ENCODE results near the gene NDUFAF8.

Gene NDUFAF8

DNA sequence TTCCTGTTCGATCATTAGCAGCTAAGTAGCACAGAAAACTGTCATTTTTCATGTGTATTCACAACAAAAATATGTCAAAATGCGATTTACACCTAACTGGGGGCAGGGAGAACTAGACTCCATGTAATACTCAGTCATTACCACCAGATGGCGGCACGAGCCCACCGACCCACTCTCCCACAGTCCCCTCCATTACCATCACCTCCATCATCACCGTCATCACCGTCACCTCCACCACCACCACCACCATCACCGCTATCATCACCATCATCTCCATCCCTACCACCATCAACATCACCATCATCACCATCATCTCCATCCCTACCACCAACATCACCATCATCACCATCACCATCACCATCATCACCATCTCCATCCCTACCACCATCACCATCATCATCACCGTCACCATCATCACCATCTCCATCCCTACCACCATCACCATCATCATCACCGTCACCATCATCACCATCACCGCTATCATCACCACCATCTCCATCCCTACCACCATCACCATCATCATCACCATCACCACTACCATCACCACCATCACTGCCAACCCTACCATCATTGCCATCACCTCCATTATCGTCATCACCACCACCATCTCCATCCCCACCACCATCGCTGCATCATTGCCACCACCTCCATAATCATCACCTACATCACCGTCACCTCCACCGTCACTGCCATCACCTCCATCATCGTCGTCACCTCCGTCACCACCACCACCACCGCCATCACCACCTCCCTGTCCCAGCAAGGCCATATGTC lies 14.4 kb downstream of the NDUFAF8 start:
- DNase-seq: peak; percentile 49

DNA sequence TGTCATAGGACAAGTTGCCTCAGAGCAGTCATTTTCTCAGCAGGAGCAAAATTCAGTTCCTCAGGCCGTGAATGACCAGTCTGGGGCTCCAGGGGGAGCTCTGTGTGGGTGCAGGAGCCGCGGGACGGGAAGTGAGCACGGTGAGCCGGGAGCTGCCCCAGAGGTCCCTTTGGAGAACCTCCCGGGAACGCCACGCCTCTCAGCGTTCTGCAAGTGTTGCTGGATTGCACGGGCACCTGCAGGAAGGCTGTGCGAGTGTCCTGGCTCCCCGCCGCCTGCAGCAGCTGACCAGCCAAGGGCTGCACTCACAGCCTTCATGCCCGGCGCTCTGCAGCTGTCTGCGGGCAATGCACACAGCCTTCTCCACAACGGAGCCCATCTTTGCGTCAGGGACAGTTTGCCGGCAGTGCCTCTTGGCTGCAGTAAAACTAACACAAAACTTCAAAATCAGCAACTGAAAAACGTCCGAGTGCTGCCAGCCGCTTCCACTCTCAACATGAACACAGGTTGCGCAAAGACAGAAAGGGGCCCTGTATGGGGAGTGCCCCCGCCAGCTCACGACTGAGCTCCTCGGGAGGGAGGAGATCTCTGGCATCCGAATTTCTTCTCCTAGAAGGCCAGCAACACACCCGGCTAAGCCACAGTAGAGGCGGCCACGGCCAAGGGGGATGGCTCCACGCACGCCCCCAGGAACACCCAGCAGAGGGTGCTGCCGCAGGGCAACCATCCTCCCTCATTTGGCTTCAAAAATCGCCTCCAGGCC lies 16.0 kb downstream of the NDUFAF8 start:
- DNase-seq: no peak

DNA sequence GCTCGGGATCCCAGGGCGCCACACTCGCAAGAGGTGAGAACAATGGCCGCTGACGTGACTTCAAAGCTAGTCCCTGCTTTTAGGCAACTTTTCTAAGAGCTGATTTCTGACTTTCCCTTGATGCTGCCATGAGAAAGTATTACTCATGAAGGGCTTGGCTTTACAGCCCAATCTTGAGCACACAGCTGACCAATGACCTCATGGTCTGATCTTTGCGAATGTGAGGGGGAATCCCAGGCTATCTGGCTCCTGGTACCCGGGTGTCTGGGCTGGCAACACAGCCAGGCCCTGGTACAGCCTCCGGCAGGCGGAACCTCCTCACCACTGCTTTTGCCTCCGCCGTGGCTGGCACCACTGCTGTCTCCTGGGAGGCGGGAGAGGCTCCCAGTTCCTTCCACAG lies 17.5 kb downstream of the NDUFAF8 start:
- DNase-seq: no peak

DNA sequence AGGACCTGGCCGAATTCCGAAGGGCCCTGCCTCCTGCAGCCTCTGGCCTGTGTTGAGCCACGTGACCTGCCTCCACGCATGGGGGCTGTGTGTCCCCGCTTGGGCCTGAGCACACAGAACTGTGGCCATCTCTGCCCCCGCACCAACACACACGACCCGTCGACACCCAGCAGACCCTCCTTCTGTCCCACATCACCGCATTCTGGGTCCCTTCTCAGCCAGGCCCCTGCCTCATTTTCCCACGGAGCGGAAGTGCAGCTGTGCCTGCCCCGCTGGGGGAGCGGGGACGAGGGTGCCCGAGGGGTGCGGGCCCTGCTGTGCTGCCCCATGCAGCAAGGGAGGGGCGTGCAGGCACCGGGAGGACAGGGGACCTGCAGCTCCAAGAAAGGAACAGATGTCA lies 18.4 kb downstream of the NDUFAF8 start:
- no peak for DNase-seq

DNA sequence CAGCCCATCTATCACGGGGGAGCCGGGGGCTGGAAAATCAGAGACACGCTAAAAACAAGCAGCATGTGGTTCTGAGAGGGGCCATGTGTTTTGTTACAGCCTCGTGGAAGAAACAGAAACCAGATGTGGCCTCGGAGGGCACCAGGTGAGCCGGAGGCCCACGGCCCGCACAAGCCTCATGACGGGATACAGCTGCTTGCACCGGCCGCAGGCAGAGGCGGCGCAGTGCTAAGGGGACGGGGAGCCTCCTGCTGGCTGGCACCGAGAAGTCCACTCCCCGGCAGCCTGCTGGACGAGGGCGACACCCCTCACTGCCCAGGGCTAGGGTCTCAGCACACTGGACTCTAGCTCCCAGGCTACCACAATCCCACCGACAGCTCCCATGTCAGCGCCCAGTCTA lies 19.2 kb downstream of the NDUFAF8 start:
- DNase-seq: no peak

DNA sequence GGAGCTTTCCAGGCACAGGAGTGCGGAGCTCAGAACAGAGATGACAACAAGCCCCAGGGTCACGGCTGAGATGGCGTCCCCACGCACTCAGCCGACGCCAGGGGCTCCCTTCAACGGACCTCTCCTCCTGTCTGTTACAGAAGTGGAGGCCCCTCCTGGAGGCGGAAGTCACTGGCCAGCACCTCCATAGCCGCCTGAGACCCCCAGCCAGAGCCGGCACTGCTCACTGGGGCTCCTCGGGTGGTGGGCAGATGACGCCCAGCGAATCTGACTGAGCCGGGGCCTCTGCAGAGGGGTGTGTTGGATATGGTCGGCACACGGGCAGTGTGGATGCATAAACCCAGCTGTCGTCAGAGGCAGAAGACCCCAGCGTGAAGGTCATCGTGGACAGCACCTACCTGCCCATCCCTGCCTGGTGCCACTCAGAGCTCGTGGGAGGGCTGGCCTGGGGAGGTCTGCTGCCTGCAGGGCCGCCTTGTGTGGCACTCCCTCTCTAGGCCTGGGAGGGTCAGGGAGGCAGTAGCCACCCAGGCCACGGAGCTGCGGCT lies 20.0 kb downstream of the NDUFAF8 start:
- DNase-seq: no peak

DNA sequence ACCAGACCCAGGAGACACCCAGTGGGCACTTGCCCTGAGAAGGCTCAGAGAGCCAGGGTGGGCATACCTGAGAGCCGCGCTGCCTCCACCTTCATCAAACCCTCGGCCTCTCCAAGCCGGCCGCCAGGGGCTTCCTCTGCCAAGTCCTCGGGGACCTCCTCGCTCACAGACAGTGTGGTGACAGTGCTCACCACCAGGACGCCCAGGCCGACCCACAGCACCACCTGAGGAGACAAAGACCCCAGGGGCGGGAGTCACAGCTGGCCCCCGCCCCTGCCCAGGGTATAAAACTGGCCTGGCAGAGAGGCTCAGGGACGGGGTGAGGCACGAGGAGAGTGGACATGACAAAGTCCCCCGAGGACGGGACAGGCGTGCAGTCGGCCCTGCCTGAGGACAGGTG lies 21.1 kb downstream of the NDUFAF8 start:
- DNase-seq: no peak

DNA sequence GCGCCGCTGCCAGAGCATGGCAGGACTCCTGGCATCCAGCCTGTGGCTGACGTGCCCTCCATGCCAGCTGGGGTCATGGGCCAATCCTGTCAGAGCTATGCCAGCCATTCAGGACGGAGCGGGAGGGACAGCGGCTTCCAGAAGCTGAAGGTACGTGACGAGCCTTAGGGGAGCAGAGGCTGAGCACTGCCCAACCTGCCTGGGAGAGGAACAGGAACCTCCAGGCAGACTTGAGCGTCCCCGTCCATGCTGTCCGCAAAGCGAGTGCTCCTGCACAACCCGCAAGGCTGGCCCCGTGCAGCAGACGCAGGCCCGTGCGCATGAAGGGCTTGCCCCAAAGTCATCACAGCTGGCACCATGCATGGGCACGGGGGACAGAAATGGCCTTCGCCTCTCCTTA lies 21.5 kb downstream of the NDUFAF8 start:
- no peak for DNase-seq

DNA sequence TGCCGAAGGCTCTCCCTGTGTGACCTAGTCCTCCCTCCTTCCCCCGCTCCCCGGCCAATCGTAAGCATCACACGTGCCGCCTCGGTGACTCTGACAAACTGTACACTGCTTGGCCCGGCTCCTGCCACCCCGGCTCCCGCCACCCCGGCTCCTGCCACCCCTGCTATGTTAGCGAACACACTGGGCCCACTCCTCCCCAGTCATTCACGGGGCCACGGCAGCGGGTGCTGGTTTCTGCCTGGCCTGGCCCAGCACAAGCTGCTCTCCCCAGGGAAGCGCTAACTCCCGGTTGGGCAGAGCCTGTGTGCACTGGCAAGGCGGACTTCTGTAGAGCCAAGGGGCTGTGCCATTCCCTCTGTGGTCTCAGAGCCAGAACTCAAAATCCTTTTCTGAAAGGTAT lies 22.0 kb downstream of the NDUFAF8 start:
- DNase-seq: no peak

DNA sequence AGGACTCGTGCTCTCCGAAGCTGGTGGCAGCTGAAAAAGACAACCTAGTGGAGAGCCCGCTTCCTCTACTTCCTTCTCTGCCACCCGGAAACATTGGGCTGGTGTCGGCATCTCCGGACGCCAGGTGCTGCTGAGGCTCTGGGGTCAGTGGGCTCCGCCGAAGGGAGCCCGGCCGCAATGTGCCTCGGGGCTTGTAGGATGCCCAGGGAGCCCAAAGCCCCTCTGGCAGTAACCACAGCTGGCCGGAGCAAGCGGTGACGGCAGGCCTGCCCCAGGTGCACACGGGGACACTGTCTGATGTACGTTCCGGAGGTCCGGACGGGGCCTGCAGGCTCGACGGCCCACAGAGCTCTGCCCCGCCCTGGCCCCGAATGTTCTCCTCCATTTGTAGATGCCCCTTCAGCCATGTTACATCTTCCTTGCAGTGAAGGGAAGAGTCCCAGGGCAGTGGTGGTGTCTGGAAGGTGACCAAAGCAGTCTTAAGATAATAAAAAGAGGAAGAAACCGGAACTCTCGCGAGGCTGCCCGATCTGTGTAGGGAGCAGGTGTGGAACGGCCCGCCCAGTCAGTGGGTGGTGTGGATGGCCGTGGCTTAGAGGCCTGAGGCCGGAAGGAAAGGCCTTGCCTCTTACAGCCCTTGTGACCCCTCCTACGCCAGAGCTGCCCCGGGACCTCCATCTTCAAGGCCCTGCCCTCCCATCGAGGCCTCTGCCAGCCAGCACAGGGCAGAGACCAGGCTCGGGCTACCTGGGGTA lies 22.6 kb downstream of the NDUFAF8 start:
- DNase-seq: no peak

DNA sequence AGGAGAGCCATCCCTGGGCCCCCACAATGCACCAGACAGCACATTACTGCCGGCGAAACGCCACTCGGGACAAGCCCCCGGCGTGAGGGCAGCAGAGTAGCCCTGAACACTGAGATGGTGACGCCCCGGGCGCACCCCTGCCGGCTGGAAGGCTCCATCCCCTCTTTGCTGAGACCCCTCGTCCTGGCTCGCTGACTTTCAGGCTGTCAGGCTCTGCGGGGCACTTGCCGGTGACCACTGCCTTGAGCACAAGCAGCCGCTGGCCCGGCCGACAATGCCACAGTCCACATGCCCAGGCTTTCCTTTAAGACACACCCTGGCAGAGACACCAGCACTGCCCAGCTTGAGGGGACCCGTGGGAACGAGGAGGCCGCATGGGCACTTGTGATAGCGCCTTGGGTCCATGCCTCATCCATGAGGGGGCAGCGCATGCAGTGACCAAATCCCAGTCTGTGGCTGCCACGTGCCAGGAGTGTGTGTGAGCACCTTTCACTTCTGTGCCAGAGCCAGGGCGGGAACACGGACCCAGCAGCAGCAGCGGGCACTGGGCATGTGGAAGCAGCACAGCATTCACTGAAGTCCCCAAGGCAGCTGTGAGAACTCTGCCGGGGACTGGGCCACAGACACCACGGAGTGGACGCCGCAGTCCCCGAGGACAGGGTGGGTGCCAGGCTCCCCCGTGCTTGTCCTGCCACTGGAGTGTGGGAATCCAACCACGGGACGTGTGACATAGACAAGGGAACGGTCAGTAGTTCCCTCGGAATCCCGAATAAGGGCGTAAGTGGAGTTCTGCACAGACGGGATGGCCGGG lies 24.5 kb downstream of the NDUFAF8 start:
- DNase-seq: no peak

DNA sequence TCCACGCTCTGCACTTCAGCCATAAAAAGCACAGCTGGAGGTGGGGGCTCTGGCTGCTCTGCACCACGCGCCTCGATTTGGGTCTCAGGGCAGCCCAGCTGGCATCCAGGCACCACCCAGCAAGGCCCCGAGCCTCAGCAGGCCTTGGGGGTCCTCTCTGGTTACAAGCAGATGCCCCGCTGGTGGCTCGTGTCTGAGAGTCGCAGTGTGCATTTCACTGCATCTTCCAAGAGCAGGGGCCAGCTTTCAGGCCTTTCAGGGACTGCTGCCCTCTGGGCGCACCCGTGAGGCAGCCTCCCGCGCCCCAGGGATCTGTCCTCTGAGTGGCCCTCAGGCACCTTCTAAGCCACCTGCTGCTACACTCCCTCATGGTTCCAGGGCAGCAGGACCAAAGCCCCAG lies 25.5 kb downstream of the NDUFAF8 start:
- no peak for DNase-seq

DNA sequence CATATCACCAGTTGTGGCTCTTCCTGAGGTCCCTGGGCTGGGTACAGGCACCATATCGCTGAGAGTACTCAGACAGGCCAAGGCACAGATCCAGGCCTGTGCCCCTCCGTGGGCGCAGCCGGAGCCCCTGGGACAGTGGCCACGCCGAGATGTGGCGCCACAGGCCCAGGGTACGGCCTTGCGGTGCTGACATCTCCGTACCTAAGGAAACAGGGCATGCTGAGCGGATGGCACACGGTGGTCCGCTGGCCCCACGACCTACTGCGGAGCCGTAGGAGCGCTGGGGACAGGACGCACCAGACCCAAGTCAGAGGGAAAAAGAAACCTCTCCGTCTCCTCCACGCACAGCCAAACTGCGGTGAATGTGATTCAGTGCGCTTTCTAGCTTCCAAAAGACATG lies 26.5 kb downstream of the NDUFAF8 start:
- no peak for DNase-seq

DNA sequence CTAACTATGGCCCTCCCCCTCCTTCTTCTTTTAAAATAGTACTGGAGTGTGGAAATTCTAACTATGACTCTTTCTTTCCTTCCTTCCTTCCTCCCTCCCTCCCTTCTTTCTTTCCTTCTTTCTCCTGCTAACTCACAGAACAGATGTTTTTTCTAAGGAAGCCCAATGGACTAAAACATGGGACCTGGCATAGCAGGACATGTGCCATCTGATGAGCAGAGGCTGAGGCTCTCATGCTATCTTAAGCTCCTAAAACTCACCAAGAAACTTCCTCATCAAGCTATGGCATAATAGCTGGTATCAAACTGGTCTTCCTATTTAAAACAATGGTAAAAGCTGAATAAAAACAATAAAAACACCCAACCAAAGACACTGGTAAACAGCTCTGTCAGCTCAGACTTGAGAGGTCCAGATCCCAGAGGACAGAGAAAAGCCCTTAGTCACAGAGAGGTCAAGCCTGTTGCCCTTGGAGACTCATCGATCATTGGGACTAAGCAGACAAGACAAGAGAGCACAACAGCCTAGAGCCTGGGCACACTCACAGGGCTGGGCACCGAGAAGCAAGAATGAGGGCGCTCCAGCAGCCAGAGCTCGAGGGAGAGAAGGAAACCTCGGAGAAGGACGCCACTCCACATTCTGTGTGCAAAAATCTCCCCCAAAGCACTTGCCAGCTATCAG lies 28.4 kb downstream of the NDUFAF8 start:
- DNase-seq: no peak

DNA sequence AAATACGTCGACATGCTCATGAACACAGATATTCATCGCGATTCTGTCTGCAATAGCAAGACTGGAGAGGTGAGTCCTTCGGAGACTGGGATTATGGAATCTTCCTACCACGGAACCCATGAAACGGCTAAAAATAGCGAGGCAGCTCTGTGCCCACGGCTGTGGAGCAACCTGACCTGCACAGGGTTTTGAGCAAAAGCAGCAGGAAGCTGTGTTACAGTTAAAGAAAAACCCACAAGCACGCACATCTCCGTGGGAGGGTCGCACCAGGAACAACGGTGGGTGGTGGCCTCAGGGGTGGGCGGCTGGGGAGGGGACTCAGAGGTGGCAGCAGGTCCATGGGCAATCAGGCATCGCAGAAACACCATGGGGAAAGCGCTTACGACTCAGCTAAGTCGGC lies 31.2 kb downstream of the NDUFAF8 start:
- no peak for DNase-seq

DNA sequence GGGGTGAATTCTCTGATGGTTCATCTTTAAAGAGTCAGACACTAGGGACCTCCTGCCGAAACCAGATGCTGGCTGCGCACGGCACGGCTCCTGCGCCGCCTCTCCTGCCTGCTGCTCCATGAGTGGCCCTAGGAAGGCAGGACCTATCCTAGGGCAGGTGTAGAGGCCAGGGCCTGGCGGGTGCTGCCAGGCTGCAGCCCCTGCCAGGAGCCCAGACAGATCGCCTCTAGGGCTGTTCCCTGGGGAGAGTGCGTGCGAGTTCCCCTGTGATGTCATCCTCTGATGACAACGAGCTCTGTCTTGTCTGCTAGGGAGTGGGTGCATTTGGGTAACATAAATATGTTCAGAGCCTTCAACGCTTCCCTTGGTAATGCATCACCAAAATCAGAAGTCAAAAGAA lies 32.1 kb downstream of the NDUFAF8 start:
- DNase-seq: no peak

DNA sequence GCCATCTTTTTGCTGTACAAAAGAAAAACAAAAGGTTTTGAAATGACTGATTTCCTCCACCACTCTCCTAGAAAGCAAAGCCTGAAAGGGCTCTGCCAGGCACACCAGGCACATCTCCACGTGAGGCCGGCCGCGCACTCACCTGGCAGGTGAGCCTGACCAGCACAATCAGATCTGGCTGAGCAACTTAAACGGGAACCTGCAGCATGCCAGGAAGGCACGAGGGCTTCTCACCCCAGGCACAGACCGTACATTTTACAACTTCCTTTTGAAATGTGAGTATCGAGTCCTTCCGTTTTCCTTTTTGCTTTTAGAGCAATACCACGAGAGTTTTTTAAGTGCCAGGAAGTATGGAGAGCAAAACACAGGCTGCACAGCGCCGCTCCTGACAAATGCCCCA lies 33.5 kb downstream of the NDUFAF8 start:
- no peak for DNase-seq

DNA sequence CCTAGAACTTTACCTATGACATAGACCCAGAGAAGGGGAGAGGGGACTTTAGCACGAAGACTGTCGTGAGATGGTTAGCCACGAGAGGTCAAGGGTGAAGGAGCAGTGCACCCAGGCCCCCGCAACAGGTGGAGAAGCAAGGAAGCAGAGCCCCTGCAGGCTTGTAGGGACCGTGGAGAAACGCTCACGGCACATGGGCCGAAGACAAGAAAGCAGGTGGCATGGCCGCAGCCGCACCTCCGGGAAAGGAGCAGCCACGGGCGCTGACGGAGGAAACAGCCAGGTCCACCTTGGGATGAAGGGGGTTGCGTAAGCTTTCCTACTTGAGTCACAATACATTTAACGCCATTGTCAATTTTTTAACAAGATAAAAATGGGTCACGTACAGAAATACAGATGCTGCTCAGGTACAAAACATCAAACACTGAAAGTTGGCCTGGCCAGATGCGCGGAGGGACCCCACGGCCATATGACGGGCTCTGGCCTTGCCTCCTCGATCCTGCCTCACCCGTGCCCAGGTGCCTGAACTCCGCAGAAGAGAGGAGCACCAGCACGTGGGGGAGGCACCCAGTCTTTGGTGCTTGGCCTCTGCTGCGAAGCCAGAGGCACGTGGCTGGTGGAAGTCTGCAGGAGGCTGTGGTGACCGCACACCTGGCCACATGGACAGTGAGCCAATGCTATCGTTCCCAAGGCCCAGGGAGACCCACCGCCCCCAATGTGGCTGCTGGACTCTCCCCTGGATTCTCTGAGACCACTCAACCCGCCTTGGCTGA lies 34.8 kb downstream of the NDUFAF8 start:
- no peak for DNase-seq

DNA sequence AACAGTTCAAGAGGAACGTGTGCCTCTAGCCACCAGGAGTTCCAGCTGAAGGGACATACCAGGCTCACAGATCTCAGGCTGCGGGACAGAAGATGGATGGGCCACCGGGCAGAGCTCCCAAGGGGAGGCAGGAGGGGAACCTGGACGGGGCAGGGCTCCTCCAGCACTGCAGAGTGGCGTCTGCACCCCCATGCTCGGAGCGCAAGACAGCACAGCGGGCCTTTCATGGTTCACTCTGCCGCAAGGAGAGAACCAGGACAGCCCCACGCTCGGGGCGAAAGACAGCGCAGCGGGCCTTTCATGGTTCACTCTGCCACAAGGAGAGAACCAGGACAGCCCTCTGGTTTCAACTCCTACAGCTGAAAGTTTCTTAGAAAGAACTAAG lies 35.3 kb downstream of the NDUFAF8 start:
- DNase-seq: no peak

DNA sequence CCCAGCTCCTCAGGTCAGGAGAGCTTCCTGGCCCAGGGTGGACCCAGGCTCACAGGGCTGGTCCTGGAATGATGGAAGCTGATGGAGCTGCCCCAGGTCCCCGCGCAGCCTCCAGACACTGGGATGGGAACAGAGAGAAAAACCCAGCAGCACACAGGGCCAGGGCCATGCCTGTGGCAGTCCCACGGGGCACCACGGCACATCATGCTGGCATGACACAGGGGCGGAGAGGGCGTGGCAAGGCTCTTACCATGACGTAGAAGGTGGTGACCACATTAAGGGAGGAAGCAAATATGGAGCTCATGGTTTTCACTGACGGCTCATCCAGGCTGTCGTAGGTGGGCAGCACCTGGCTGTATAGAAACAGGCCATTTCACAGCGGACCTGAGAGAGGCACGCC lies 37.7 kb downstream of the NDUFAF8 start:
- DNase-seq: no peak

DNA sequence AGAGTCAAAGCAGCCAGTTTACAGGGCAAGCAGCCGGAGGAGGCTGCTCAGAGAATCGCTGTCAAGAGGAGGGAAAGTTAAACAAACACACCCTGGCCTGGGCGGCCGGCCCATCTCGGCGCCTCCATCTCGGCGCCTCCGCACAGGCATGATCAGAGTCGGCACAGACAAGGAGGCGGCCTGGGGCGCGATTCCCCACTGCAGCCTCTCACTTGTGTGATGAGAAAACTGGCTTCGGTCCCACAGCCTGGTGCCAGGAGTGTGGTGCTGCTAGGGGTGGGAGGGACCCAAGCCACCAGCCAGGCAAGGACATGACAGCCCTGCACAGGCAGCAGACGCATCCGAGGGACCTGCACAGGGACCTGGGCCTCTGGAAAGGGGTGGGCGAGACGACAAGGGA lies 38.3 kb downstream of the NDUFAF8 start:
- DNase-seq: no peak
